Inflammatory macrophage treated with lipopolysaccharide for 1 hour (primary cell): ENCODE data around the gene C16orf74.
A peak's percentile ranks its signal among the peaks of the same experiment; 100 is the strongest.

Experiments used
- DNase-seq, 2 donors: peaks; one replicate each; pipeline ENCODE4 v3.0.0-alpha.2; 2020 to 2022

Gene C16orf74

DNA sequence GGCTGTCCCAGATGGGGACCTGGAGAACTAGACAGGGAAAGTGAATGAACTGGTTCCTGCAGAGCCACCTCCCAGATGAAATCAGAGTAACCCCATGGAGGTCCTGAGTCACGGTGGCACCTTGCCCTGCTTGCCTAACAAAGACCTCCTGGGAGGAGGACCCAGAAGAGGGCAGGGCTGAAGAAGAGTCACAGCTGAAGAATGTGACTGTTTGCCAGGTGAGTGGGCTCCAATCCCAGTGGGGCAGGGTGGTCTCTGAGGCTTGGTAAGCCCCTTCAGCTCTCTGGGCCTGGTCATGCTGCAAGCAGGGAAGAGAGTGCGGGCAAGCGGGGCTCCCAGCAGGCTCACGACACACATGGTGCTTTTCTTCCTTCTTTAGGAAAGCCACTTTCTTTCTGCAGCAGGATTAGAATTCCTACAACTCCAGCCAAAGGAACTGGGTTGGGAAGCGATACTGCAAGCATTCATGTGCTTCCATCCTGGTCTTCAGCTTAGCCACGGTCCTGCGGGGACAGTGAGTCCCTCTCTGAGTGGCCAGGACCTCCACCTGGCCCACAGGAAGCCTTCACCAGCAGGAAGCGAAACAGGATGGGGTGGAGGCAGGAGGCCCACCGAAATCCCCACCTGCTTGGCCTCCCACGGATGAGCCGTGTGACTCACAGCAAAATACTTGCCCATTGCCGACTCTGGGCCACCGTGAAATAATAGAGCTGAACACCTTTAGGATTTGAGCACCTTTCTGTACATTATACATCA lies 4.3 kb downstream of the C16orf74 start:
- no peak for DNase-seq

DNA sequence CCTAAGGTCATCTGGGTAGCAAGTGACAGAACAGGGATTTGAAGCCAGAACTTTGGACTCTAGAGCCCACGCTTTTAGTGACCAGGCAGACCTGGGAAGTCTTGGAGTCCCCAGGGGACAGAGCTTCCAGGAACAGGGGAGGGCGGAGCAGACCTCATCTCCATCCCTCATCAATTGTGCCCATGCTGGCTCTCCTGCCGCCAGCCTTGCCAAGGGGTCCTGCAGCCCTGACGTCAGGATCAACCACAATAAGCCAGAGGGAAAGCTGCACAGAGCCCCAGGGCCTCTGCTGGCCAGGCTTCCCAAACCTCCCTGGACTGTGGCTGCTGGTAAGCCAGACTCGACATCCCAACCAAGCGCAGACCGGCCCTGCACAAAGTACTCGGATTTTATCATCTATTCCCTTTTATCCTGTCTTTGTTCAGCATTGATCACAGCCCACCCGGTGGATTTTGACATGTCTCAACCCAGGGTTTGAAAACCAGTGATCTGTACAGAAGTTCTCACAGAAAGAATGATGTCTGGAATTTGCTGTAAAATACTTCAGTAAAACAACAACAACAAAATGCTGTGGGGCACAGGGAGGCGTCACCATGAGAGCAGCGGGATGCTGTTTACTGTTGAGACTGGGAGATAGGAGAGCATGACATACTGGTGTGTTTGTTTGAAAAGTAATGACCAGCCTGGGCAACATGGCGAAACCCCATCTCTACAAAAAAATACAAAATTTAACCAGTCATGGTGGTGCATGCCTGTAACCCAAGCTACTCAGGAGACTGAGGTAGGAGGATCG lies 11.8 kb downstream of the C16orf74 start:
- DNase-seq, result no peak

DNA sequence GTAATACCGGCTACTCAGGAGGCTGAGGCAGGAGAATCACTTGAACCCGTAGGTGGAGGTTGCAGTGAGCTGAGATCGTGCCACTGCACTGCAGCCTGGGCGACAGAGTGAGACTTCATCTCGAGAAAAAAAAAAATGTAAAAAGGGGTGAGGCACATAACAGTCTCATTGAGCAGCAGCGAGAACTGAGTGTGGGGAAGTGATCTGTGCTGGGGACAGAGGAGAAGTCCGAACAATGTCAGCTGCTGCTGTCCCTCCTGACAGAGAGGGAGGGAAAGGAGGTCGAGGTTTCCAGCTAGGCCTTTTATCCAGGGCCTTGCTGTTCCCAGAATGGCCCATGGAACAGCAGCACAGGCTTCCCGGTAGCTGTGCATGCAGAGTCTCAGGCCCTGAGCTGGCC lies 14.0 kb downstream of the C16orf74 start:
- peak in 1 of 2 donors; percentile 14 for DNase-seq

DNA sequence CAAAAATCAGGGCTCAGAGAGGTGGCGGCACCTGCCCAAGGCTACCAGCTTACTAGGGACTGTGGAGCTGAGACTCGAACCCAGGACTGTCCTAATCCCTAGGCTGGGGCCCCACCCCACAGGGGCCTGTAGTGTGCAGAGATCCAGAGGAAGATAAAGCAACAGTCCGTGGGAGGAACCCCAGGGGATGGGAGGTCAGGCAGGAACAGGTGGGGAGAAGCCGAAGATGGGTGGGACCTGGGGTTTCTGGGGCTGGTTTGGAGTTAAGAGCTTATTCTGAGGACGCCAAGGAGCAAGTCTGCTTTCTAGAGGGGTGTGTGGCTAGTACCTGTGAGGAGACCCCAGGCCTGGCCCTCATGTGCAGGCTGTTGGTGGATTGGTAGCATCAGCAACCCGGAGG lies 14.9 kb downstream of the C16orf74 start:
- DNase-seq, result no peak

DNA sequence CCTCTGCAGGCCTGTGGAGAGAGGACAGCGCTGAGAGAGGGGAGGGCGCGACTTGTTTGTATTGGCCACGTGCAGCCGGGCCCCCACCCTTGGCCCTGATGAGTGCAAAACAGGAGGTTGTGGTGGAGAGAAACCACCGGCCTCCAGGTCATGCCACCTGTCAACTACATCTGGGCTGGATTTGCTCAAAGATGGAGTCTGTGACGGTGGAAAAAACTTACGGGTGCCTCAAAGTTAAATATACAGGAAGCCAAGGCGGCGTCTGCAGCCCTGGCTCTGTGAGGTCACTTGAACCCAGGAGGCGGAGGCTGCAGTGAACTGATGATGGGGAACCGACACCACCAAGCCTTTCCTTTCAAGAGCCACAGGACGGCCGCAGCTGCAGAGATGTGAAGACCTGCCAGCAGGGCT lies 15.7 kb downstream of the C16orf74 start:
- DNase-seq, result peak in 1 of 2 donors; percentile 22

DNA sequence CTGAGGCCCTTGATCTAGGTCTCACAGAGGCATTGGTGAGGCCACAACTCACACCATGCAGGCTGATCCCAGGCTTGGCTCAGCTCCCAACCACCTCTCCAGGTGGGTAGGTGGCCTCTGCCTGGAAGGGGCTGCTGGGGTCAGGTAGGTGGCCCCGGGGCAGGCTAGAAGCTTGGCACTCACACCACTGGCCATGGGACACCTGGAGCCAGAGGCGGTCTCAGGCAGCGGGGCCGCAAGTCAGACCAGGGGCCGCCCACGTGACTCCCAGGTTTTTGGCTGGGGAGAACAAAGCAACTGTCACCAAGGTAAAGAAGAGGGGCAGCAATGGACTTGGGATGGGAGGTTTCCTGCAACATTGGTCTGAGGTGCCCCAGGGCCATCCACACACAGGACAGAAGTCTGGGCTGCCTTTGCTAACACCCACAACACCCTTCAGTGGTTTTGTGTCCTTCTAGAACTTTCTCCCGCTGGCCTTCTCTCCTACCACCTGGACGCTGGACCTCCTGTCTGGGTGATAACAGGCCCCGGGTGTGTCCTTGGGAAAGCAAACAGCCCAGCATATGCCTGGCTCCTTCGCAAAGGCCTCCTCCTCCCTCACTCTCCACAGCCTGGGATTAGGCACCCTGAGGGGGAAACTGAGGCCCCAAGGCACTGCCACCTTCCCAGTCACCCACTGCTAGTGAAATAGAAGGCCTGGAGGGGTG lies 16.4 kb downstream of the C16orf74 start:
- DNase-seq, result no peak

DNA sequence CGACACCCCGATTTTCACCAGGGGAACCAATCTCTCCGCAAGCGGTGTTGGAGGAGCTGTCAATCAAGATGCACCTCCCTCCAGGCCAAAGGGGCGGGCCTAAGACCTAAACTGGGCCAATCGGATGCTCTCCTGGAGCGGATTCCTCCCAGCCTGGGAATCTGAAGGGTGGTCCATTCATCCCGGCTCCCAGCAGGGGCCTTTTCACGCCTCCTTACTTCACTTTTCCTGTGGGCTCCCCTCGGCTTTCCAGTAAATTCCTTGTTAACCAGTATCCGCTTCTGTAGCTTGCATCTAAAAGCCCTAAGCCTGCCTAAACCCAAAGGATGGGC lies 17.1 kb downstream of the C16orf74 start:
- DNase-seq, result peak; percentile 50 to 59

DNA sequence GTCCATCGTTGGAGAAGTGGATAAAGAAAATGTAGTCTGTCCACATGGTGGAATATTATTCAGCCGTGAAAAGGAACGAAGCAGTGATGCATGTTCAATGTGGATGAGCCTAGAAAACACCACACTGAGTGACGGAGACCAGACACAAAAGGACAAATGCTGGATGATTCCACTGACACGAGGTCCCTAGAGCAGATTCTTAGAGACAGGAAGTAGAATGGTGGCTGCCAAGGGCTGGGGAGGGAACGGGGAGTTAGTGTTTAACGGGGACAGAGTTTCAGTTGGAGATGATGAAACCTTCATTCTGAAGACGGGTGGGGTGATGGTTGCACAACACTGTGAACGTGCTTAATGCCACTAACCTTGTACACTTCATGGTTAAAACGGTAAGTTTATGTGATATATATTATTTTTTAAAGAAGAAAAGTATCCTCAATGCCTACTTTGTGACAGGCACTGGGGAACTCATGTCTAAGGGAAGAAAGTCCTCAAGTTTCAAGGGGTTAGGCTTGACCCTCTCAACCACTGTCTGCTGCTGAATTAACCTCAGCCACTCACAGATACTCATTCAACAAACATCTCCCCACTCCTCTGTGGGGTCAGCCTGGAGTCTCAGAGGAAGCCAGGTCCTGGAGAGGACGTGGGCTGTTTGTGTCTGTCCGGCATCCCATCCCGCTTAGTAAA lies 17.6 kb downstream of the C16orf74 start:
- peak; percentile 61 to 65 for DNase-seq

DNA sequence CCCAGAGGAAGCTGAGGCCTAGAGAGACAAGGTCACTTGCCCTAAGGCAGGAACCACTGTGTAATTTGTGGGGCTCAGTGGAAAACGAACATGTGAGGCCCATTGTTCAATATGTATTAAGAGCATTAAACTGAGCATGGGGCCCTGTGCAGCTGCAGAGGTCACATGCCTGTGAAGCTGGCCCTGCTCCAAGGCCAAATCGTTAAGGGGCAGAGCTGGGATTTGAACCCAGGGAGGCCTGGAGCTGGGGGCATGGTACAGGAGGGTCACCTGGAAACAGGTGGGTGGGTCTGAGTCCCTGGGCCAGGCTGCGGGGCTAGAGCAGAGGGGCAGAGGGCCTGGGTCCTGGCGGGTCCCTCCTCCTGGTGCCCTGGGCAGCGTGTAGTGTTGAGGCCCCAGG lies 19.7 kb downstream of the C16orf74 start:
- no peak for DNase-seq

DNA sequence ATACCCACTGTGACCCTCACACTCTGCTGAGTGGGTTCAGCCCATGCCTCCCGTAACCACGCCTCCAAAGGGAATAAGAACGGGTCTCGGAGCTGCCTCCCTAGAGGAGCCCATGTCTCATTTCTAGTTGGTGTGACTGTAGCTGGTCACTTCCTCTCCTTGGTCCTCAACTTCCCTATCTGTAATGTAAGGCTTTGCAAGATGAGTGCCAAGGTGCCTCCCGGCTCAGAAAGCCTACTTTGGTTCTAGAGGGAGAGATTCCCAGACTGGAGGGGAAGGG lies 20.8 kb downstream of the C16orf74 start:
- DNase-seq, result peak; percentile 49 to 53

DNA sequence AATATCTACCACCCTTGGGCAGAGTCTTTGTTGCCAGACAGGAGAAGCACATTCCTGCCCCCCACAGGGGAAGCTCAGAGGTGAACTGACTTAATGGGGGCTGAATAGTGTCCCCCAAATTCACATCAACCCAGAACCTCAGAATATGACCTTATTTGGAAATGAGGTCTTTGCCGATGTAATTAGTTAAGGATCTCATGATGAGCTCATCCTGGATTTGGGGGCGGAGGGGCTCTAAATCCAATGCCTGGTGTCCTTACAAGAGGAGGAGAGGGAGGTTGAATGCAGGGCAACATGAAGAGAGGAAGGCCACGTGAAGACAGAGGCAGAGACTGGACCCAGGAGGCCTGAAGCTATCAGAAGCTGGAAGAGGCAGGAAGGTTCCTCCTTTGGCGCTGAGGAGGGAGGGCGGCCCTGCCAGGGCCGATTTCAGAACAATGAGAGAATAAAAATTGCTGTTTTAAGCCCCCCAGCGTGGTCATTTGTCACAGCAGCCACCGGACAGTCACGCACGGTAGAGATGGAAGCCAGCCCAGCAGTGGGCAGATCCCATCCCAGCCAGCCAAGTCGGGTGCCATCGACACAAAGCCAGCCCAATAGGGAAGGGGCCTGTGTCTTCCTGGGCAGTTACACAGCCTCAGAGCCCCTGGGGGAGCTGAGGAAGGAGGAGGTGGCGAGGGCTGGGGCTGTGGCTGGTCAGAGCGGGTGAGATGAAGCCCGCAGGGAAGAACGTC lies 21.3 kb downstream of the C16orf74 start:
- DNase-seq, result no peak

DNA sequence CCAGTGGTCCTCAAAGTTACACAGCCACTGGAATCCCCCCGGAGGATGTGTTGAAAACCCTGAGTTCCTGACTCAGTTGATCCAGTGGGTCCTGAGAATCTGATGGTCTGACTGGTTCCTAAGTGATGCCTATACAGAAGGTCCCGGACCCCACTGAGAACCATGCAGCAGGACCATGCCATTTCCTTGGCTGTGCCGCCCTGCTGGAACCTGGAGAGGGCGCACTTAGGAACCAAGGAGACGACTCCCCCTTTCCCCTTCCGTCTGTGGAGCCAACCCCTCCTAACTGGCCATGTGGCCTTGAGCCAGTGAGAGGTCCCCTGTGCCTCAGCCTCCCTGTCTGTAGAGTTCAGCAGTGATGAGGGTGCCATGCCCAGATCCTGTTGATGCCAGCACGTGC lies 22.0 kb downstream of the C16orf74 start:
- DNase-seq, result no peak

DNA sequence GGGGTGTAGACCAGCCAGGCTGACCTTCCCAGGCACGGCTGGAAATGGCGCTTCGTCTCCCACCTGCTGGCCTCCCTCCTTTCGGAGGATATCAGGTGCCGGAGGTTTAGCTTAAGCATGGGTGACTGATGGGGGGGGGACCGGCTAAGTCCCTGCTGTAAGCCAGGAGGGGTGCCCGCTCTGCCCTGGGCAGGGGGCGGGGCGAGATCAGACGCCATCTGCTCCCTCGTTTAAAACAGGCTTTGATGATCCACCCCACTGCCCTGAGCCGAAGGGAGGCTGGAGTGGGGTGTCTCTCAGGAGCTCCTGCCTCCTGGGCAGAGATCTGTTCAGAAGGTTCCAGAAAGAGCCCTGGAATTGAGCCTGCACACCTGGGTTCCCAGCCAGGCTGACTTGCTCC lies 26.0 kb downstream of the C16orf74 start:
- no peak for DNase-seq

DNA sequence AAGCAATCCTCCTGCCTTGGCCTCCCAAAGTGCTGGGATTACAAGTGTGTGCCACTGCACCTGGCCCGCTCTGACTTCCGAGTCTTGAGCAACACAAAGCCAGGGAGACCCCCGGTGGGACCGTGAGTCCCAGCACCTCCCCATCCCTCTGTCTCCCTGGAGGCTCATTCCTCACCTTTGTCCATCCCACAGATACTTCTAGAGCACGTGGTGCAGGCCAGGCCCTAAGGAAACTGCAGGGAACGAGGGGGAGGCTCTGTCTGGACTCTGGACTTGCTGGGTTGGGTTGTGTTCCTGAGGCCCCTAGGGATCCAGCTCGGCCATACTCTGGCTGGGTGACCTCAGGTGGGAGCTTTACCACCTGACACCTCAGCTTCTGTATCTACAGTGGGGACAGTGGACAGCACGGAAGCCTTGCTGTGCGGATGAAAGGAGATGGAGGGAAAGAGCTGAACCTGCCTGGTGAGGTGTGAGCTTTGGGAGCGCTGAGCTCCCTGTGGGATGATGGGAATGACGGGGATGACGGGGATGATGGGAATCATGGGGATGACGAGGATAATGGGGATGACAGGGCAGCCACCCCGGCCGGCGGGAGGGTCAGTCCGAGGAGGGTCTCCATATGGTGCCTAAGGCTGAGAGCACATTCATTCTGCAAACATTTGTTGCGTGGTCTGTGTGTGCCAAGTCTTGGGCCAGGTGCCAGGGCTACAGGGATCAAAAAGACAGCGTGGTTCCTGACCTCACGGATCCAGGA lies 26.6 kb downstream of the C16orf74 start:
- no peak for DNase-seq

DNA sequence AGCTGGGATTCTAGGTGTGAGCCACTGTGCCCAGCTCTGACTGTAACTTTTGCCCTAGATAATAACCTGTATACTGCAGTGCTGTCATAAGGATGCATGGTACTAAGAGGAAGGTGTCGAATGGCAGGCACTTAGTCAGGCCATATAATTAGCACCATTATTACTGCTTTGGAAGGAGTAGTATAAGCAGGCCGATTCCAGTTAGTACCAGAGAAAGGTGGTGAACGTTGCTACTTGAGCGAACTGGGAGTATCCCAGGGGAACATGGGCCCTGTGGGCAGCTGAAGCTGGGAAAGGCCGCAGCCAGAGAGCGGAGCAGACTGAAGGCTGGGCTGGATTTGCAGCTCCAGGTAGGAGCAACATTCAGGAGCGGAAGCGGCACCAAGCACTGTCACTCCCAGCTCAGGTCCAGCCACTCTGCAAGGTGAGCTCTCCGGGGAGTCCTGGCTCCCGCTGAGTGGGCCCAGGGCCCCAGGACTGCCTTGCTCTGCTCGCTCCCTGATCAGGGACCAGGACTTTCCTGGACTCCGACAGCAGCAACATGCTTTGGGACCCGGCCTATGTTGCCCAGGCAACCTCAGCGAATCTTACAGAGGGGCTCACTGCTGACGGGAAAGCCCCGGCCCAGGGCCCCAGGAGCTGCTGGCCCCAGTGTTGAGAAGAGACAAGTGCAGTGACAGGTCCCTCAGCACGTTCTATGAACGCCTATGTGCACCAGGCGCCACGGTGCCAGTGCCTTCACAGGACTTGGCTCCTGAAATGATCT lies 28.6 kb downstream of the C16orf74 start:
- no peak for DNase-seq

DNA sequence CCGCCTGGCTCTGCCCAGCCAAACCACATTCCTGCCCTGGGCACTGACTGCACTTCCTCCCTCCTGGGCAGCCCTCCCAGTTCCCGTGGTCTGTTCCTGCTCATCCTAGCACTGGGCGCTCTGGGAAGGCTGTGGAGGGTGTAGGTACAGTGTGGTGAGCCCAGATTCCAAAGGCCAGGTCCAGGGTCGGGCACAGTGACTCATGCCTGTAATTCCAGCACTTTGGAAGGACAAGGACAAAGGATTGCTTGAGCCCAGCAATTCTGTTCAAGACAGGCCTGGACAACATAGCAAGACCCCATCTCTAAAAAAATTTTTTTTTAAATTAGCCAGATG lies 30.6 kb downstream of the C16orf74 start:
- DNase-seq, result no peak

DNA sequence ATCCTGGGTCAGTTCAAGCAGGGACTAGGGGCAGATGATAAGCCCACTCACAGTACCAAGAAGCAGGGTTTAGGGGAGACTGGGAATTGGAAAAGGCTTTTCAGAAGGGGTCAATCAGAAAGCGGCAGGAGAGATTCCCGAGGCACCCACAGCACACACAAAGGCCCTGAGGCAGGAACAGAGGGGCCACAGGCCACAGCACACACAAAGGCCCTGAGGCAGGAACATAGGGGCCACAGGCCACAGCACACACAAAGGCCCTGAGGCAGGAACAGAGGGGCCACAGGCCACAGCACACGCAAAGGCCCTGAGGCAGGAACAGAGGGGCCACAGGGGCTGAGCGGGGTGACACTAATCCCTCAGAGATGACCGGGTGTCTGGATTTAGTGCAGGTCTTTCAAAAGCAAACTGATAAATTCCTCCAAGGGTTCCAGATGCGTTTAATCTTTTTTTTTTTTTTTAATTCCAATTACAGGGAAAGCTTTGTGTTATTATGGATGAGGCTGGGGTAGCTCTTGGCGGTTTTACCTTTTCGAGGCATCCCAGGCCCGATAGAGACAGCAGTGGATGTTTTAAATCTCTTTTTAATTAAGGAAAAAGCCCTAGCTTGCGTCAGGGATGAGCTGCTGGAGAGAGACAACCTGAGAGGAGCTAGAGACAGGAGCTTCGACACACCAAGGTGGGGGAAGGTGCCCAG lies 31.1 kb downstream of the C16orf74 start:
- DNase-seq, result no peak

DNA sequence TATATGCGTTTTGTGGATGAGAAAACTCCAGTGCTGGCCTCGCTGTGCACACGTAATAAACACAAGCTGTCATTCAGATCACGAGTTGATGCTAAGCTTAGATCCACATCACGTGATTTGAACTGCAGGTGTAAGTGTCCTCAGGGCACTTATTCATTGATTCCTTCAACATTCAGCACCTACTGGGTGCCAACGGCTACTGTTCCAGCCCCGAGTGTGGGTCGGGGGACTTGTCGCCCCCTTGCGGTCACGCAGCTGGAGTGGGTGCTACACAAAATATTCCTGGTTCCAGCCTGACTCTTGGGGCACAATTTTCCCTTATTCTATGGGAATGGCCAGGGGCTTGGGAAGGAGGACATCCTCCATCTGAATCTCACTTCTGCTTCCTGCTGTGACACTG lies 32.2 kb downstream of the C16orf74 start:
- DNase-seq, result no peak

DNA sequence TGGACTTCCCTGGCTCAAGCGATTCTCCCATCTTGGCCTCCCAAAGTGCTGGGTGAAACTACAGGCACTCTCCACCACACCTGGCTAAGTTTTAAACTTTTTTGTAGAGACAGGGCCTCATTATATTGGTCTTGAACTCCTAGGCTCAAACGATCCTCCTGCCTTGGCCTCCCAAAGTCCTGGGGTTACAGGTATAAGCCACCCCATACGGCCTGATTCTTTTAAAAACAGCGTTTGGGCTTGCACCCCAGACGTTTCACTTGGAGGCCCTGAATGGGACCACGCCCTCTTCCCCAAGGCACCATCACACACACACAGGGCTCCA lies 32.8 kb downstream of the C16orf74 start:
- DNase-seq, result no peak

DNA sequence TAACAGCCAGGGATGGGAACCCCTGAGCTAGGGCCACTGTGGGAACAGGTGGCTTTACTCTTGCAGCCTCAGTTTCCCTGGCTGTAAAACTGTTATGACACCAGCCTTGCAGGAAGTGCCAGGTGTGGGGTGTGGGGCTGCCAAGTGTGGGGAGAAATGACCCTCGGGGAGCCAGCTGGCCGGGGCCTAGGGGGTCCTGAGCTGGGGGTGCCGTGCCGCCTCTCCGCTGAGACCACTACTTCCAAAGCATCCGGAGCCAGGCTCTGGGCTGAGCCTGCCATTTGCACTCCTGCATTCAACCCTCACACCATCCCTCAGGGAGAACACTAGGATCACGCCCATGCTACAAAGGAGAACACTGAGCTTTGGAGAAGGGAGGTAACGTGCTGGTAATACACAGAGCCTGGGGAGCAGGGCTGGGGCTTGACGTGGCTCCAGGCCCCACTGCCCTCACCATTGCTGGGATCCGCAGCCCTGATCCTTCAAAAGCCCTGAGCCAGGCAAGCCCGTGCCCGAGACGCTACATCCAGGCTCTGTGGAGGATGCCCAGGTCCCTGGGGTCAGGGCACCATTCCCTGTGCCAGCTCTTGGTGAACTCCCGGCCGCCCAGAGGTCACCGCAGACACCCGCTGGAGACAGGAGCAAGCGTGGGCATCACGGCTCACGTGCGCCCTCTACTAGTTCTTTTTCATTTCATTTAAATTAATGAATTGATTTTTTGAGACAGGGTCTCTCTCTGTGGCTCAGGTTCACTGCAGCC lies 33.3 kb downstream of the C16orf74 start:
- DNase-seq, result peak; percentile 33 to 95
